A549 (cell line): Measurements from ENCODE around the gene UNC13D. TPM values are rescaled to one million over a fixed set of nuclear protein-coding genes. Genes with fewer than 3 reads are reported as not detected.
A peak's percentile ranks its signal among the peaks of the same experiment; 100 is the strongest.

Experiments used
- ATAC-seq, 2 experiments: fragments of 200-7000 bp in 1 of 2; fragments of >200 bp in 1 of 2; cut with Nextera tagmentation in 1 of 2; cut with Tn5 transposase in 1 of 2; 3 replicates each; pipeline versions ENCODE4 v1.8.0 to v1.9.1; 2018 to 2020; ENCODE audit warnings: mild to moderate bottlenecking in 1 of 2, moderate library complexity in 1 of 2
- CTCF ChIA-PET: fragments of 300-600 bp; sonication (Branson Sonifier 250); formaldehyde crosslinking; extraction: SDS; loops from one replicate; lab custom pipeline; 2021; ENCODE audit warnings: antibody characterized with exemption, inconsistent platforms; lab: Yijun Ruan, JAX
- POLR2A ChIA-PET: fragments of 350-600 bp; formaldehyde crosslinking; extraction: SDS; loops from one replicate; lab custom pipeline; 2021; ENCODE audit warnings: antibody characterized with exemption, inconsistent platforms; lab: Yijun Ruan, JAX
- DNase-seq, 2 experiments: peaks; one replicate each; pipeline versions ENCODE4 v3.0.0 to v3.0.0-alpha.2; 2011 to 2016; ENCODE audit warnings: low read depth in 1 of 2, low spot score in 1 of 2
- FAIRE-seq: peaks from 2 replicates; lab custom pipeline; 2011; peaks lifted over from hg19 to GRCh38; lab: Jason Lieb, UNC
- H3K27ac ChIP-seq, 2 experiments: fragments of >200 bp; sonication (Bioruptor Twin); formaldehyde crosslinking; 3 replicates each; pipeline ENCODE4 v1.5.1; 2016 to 2017
- H3K4me1 ChIP-seq: fragments of >200 bp; sonication (Bioruptor Twin); formaldehyde crosslinking; 3 replicates; pipeline ENCODE4 v1.6.1; 2016
- H3K4me2 ChIP-seq: fragments of >200 bp; sonication (Bioruptor Twin); formaldehyde crosslinking; 3 replicates; pipeline ENCODE4 v1.6.1; 2016
- H3K4me3 ChIP-seq: fragments of >200 bp; sonication (Bioruptor Twin); formaldehyde crosslinking; 3 replicates; pipeline ENCODE4 v1.5.1; 2016
- H3K9me3 ChIP-seq: fragments of >200 bp; sonication (Bioruptor Twin); formaldehyde crosslinking; 3 replicates; pipeline ENCODE4 v1.6.1; 2016
- BCL3 ChIP-seq: fragments of >200 bp; sonication (Bioruptor Twin); formaldehyde crosslinking; IDR thresholded peaks from 3 replicates; pipeline ENCODE4 v1.6.1; 2016
- BHLHE40 ChIP-seq: IDR thresholded peaks from 2 replicates; pipeline ENCODE4 v1.6.1; 2012; ENCODE audit warnings: low read depth, low read length, inconsistent platforms
- E2F6 ChIP-seq: IDR thresholded peaks from 2 replicates; pipeline ENCODE4 v1.6.1; 2012; ENCODE audit warnings: low read depth, borderline replicate concordance
- ELK1 ChIP-seq: fragments of 150-350 bp; IDR thresholded peaks from 2 replicates; pipeline ENCODE4 v1.6.1; 2014; ENCODE audit warnings: low read depth, mild to moderate bottlenecking, low read length
- EP300 ChIP-seq, 2 experiments: fragments of >200 bp; sonication (Bioruptor Twin); formaldehyde crosslinking; IDR thresholded peaks; 2 replicates in 1 of 2; 3 replicates in 1 of 2; pipeline ENCODE4 v1.6.1; 2016 to 2017
- GATA3 ChIP-seq: IDR thresholded peaks from 2 replicates; pipeline ENCODE4 v1.6.1; 2012; ENCODE audit warnings: borderline replicate concordance
- HMGXB4 ChIP-seq: fragments of 250-450 bp; sonication (Bioruptor Pico); IDR thresholded peaks from 2 replicates; pipeline ENCODE4 v1.5.0; 2021; ENCODE audit warnings: mild to moderate bottlenecking, moderate library complexity, borderline replicate concordance
- HOXA7 ChIP-seq: fragments of 250-450 bp; sonication (Bioruptor Pico); IDR thresholded peaks from 2 replicates; pipeline ENCODE4 v1.5.0; 2020; ENCODE audit warnings: mild to moderate bottlenecking, moderate library complexity
- JUN ChIP-seq, 2 experiments: fragments of >200 bp; sonication (Bioruptor Twin); formaldehyde crosslinking; IDR thresholded peaks; 2 replicates in 1 of 2; 3 replicates in 1 of 2; pipeline ENCODE4 v1.6.1; 2016 to 2017
- JUNB ChIP-seq: fragments of >200 bp; sonication (Bioruptor Twin); formaldehyde crosslinking; IDR thresholded peaks from 2 replicates; pipeline ENCODE4 v1.6.1; 2016
- KDM5A ChIP-seq: fragments of 200-600 bp; sonication (generic); IDR thresholded peaks from 2 replicates; pipeline ENCODE4 v1.6.1; 2016; ENCODE audit warnings: antibody characterized with exemption, mild to moderate bottlenecking
- MAFK ChIP-seq: fragments of 450-650 bp; IDR thresholded peaks from 2 replicates; pipeline ENCODE4 v1.6.1; 2014; ENCODE audit not compliant: partially characterized antibody
- POLR2A ChIP-seq: IDR thresholded peaks from 2 replicates; pipeline ENCODE4 v1.6.1; 2012; ENCODE audit warnings: mild to moderate bottlenecking, low read length
- POLR2AphosphoS2 ChIP-seq: conservative IDR thresholded peaks from 2 replicates; pipeline ENCODE4 v1.6.1; 2012; ENCODE audit warnings: low read length, improper control_type of control experiment, inconsistent platforms
- RAD21 ChIP-seq, 2 experiments: fragments of >200 bp in 1 of 2; sonication (Bioruptor Twin) in 1 of 2; formaldehyde crosslinking in 1 of 2; IDR thresholded peaks in 1 of 2; conservative IDR thresholded peaks in 1 of 2; 2 replicates in 1 of 2; 3 replicates in 1 of 2; pipeline ENCODE4 v1.6.1; 2012 to 2018; ENCODE audit warnings: inconsistent platforms in 1 of 2
- RFX5 ChIP-seq: fragments of 450-650 bp; IDR thresholded peaks from 2 replicates; pipeline ENCODE4 v1.7.1; 2014; ENCODE audit warnings: antibody characterized with exemption, mild to moderate bottlenecking, moderate library complexity
- RNF2 ChIP-seq: fragments of 200-600 bp; sonication (generic); IDR thresholded peaks from 2 replicates; pipeline ENCODE4 v1.6.1; 2016; ENCODE audit warnings: low read depth, mild to moderate bottlenecking, antibody characterized with exemption, moderate library complexity, borderline replicate concordance
- SMC3 ChIP-seq: fragments of >200 bp; sonication (Bioruptor Twin); formaldehyde crosslinking; IDR thresholded peaks from 3 replicates; pipeline ENCODE4 v1.6.1; 2018; ENCODE audit warnings: inconsistent platforms
- USF2 ChIP-seq: fragments of 450-650 bp; IDR thresholded peaks from 2 replicates; pipeline ENCODE4 v1.6.1; 2014; ENCODE audit warnings: antibody characterized with exemption
- ZFP36 ChIP-seq: fragments of 450-650 bp; IDR thresholded peaks from 2 replicates; pipeline ENCODE4 v1.6.1; 2014; ENCODE audit warnings: borderline replicate concordance; ENCODE audit not compliant: partially characterized antibody
- ZSCAN20 ChIP-seq: fragments of 250-450 bp; sonication (Bioruptor Pico); IDR thresholded peaks from 2 replicates; pipeline ENCODE4 v1.8.0; 2022; ENCODE audit warnings: mild to moderate bottlenecking, moderate library complexity
- WGBS: methylation state at CpG from one replicate; pipeline ENCODE4 v1.1.6; 2017; ENCODE audit errors: missing lambda C conversion rate; 5-methylcytosine and 5-hydroxymethylcytosine counted together
- polyA plus RNA-seq, 4 experiments: library from polyadenylated mRNA; depleted of rRNA in 3 of 4; stranded (reverse); fragments of >200 nt; fragmentation: RNase III in 1 of 4; extraction: RNeasy Plus Mini Kit Qiagen cat#74134 plus additional on column Dnase treatment in 1 of 4; gene quantifications; 2 replicates in 3 of 4; 3 replicates in 1 of 4; pipeline ENCODE4 v1.2.3, GENCODE V29; 2011 to 2017

Gene UNC13D
- polyA plus RNA-seq, 2 of the 4 experiments (the other 2 are of a cell fraction): 1.6 to 3.5 TPM

GRCh38 chr17:75816693-75817092 is 27.5 kb downstream of the UNC13D start:
- Histone ChIP-seq H3K9me3 (no peaks in the 10 kb centered on the region), H3K4me2 (no peak overlapping the region), H3K27ac (no peak overlapping the region), H3K4me1 (peaks cover 14% of the 10 kb centered on the region), H3K4me3 (no peak overlapping the region)
- POLR2A ChIA-PET: no interaction called here
- FAIRE-seq (no peak), ATAC-seq (no peak), DNase-seq (no peak)
- TF ChIP-seq SMC3: no peak
- TF ChIP-seq JUNB: no peak
- TF ChIP-seq POLR2A: no peak
- no peak for TF ChIP-seq RFX5
- no peak for TF ChIP-seq ZFP36
- TF ChIP-seq E2F6: no peak
- no peak for TF ChIP-seq HMGXB4
- TF ChIP-seq KDM5A: no peak
- TF ChIP-seq HOXA7 (CRISPR knock-in tag): no peak
- TF ChIP-seq EP300 (IDR thresholded peaks at IDR 0.05): no peak
- WGBS: 94% methylated on average over 9 of the region's 9 CpGs
- CTCF ChIA-PET: interaction anchor here (0.9 to 29.7 kb wide), 7 partner anchors 10 to 89 kb away, joined by 3 to 691 read pairs (median 4); partner anchors contain the start of genes TRIM47, UNC13D and WBP2

GRCh38 chr17:75815399-75815798 is 28.8 kb downstream of the UNC13D start:
- FAIRE-seq: no peak
- POLR2A ChIA-PET: interaction anchor here (2.2 kb wide), 1 partner anchor 36 kb away, joined by 25 read pairs; a partner anchor contains a TSS
- Histone ChIP-seq H3K4me2 (0 out of 3 replicates have a peak overlapping the region, but pooled peaks have one; percentile 13), H3K4me1 (peaks cover 14% of the 10 kb centered on the region), H3K4me3 (no peak overlapping the region), H3K9me3 (no peaks in the 10 kb centered on the region), H3K27ac (peak overlapping the region; percentile 49 to 70; a peak in 4 of 6 replicates)
- no peak for ATAC-seq
- WGBS: 90% methylated on average over 3 of the region's 3 CpGs
- TF ChIP-seq GATA3 (no peak), POLR2AphosphoS2 (no peak), ELK1 (no peak), USF2 (no peak), MAFK (no peak), RNF2 (no peak), RAD21 (conservative IDR thresholded peaks at IDR 0.05 in 1 of 2, IDR thresholded peaks at IDR 0.05 in 1 of 2) (no peak), JUNB (no peak), ZSCAN20 (CRISPR knock-in tag) (no peak), BHLHE40 (no peak), HOXA7 (CRISPR knock-in tag) (no peak), BCL3 (no peak), JUN (IDR thresholded peaks at IDR 0.05) (no peak)
- CTCF ChIA-PET: interaction anchor here (0.6 to 29.7 kb wide), 11 partner anchors 26 to 73 kb away, joined by 3 to 691 read pairs (median 3); partner anchors contain the start of genes TRIM47, UNC13D and WBP2
- DNase-seq: no peak
